ENCODE results near the gene FAM118B. TPM values are rescaled to one million over a fixed set of nuclear protein-coding genes. Genes with fewer than 3 reads are reported as not detected.
A peak's percentile ranks its signal among the peaks of the same experiment; 100 is the strongest.

FAM118B gene
- polyA plus RNA-seq, 1 of the 3 experiments (the other 2 are of a cell fraction), result 19.5 TPM

- TF ChIP-seq USF2 (IDR thresholded peaks at IDR 0.05; ENCODE audit: borderline replicate concordance, low read depth, low read length) (no peak), RXRA (IDR thresholded peaks at IDR 0.05; ENCODE audit: borderline replicate concordance, low read depth) (no peak), NRF1 (IDR thresholded peaks at IDR 0.05; ENCODE audit: low read depth, low read length) (no peak), FOXJ3 (CRISPR knock-in tag; IDR thresholded peaks at IDR 0.05) (no peak), JUND (IDR thresholded peaks at IDR 0.05) (no peak), NFIC (IDR thresholded peaks at IDR 0.05; ENCODE audit: borderline replicate concordance) (no peak)
These were observed 18.5 kb upstream of the FAM118B start (continued) for GRCh38 chr11:126193038-126193478.

DNA sequence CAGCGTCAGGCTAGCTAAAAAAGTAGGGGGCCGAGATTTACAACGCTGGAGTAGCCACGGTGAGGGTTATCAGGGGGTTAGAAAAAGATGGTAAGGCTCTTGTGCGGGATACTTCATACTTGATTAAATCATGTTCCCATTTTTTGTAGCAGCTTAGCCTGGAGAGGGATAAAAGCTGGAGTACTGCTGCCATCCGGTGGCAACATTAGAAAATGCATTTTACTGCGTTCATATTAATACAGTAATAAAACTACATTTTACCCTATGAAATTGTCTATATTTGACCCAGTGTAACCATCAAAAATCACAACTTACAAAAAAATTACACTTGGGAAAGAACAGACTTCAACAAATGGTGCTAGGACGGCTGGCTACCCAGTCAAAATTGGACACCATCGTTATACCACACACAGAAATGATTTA, 17.4 kb upstream of the FAM118B start:
- DNase-seq, result peak; percentile 82
- TF ChIP-seq EZH2phosphoT487 (IDR thresholded peaks at IDR 0.05; ENCODE audit: borderline replicate concordance, low read depth) (no peak), SMC3 (IDR thresholded peaks at IDR 0.05; ENCODE audit: low read depth, low read length) (peak; percentile 96), YY1 (IDR thresholded peaks at IDR 0.05; ENCODE audit: low read depth) (no peak), CHD2 (IDR thresholded peaks at IDR 0.05; ENCODE audit: low read length, partially characterized antibody) (peak; percentile 11), FOSL2 (IDR thresholded peaks at IDR 0.05; ENCODE audit: borderline replicate concordance, low read depth) (no peak), RAD21 (IDR thresholded peaks at IDR 0.05; ENCODE audit: low read length) (peak; percentile 99), RCOR1 (IDR thresholded peaks at IDR 0.05; ENCODE audit: low read length) (0 out of 2 replicates have a peak, but pooled peaks have one; percentile 7), FOXM1 (IDR thresholded peaks at IDR 0.05; ENCODE audit: low read depth) (no peak), PBX3 (IDR thresholded peaks at IDR 0.05) (0 out of 2 replicates have a peak, but pooled peaks have one; percentile 4), CTCF (IDR thresholded peaks at IDR 0.05) (peak; percentile 85)
- TF ChIP-seq, protein P1, sequence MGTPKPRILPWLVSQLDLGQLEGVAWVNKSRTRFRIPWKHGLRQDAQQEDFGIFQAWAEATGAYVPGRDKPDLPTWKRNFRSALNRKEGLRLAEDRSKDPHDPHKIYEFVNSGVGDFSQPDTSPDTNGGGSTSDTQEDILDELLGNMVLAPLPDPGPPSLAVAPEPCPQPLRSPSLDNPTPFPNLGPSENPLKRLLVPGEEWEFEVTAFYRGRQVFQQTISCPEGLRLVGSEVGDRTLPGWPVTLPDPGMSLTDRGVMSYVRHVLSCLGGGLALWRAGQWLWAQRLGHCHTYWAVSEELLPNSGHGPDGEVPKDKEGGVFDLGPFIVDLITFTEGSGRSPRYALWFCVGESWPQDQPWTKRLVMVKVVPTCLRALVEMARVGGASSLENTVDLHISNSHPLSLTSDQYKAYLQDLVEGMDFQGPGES (IDR thresholded peaks at IDR 0.05; ENCODE audit: low read depth, low read length), result no peak
- H3K27me3 ChIP-seq (ENCODE audit: insufficient read depth), result no peaks in the 10 kb centered on the region
- H3K9me3 ChIP-seq, result no peaks in the 10 kb centered on the region
- POLR2A ChIA-PET, result interaction anchor here (0.9 to 2.4 kb wide), 3 partner anchors 79 to 269 kb away, joined by 5 to 13 read pairs (median 6); no protein-coding TSS in a partner anchor
- CTCF ChIA-PET, result interaction anchor here (0.6 to 5.4 kb wide), 52 partner anchors 11 to 613 kb away, joined by 3 to 63 read pairs (median 5); partner anchors contain the start of genes CDON, PUS3 and VSIG10L2
- H3K79me2 ChIP-seq (ENCODE audit: insufficient read depth), result no peaks in the 10 kb centered on the region
- no peaks in the 10 kb centered on the region for H3K9me2 ChIP-seq
- H3K4me2 ChIP-seq, result no peak overlapping the region
- H3K9ac ChIP-seq, result no peak overlapping the region
- peaks cover 0 to 14% of the 10 kb centered on the region in 2 experiments; a peak in 1 of 4 replicates for H3K4me1 ChIP-seq (ENCODE audit: control insufficient read depth in 1 of 2, insufficient read depth in 2 of 2, low read depth in 1 of 2, low read length in 1 of 2)
- peaks cover 16 to 43% of the 10 kb centered on the region in 2 experiments for H3K36me3 ChIP-seq (replicated peaks in 1 of 2; ENCODE audit: control insufficient read depth in 1 of 2, insufficient read depth in 2 of 2, low read length in 1 of 2)
- H4K20me1 ChIP-seq (ENCODE audit: insufficient read depth), result no peaks in the 10 kb centered on the region; the same call in 1 of the 2 replicates
- no peak overlapping the region; a peak in 1 of 4 replicates for H3K4me3 ChIP-seq (ENCODE audit: low read depth in 2 of 2, low read length in 1 of 2)
- H3K27ac ChIP-seq (ENCODE audit: low read depth in 2 of 2, low read length in 1 of 2), result no peak overlapping the region
- WGBS (ENCODE audit: low lambda C conversion rate), result 24% methylated on average over 9 of the region's 9 CpGs
- peaks cover 6% of the 10 kb centered on the region for H3F3A ChIP-seq (replicated peaks; ENCODE audit: insufficient read depth)
- H2AFZ ChIP-seq (ENCODE audit: low read depth), result no peak overlapping the region
